Measurements from ENCODE around the gene GRM8.

- TF ChIP-seq CTCF (conservative IDR thresholded peaks at IDR 0.05; ENCODE audit: low read depth, low read length) (no peak), EZH2 (IDR thresholded peaks at IDR 0.05; ENCODE audit: low read length, unreplicated experiment) (no peak), EZH2phosphoT487 (IDR thresholded peaks at IDR 0.05; ENCODE audit: borderline replicate concordance, low read length) (no peak)
Measured at GRCh38 chr7:126394406-126394805, 858.3 kb downstream of the GRM8 start.

Data from PC-3 (cell line).